ENCODE results near the gene PAIP2B. TPM values are rescaled to one million over a fixed set of nuclear protein-coding genes. Genes with fewer than 3 reads are reported as not detected.
"Not testable (repeated sequence)": the region's sequence is repeated elsewhere in the genome, so short reads cannot be mapped to it uniquely, and the experiment has no call there.

PAIP2B gene
- total and polyA plus RNA-seq, 10 of the 15 experiments (the other 5 are each of a cell fraction or from before 2014, with no cell fraction given), result 0.06 to 0.79 (median 0.32) TPM

GRCh38 chr2:71233072-71233471 lies 6.2 kb upstream of the PAIP2B start:
- BruUV-seq (replicated peaks); H3K4me2 ChIP-seq (ENCODE audit: control insufficient read depth, insufficient read depth); POLR2A ChIA-PET; RAD21 ChIA-PET (ENCODE audit: unreplicated experiment); H3K27ac ChIP-seq (ENCODE audit: control insufficient read depth, insufficient read depth); H3K4me3 ChIP-seq; H4K20me1 ChIP-seq (ENCODE audit: control insufficient read depth, insufficient read depth); H3K79me2 ChIP-seq (ENCODE audit: control insufficient read depth, insufficient read depth, low read length); ATAC-seq; DNase-seq (ENCODE audit: low read depth, low spot score); H3K36me3 ChIP-seq (ENCODE audit: control insufficient read depth in 2 of 2, insufficient read depth in 2 of 2, low read length in 1 of 2); H3K4me1 ChIP-seq (ENCODE audit: control insufficient read depth, insufficient read depth, low read length); intact Hi-C loops (cut with micrococcal nuclease; ENCODE audit: unreplicated experiment); H3K27me3 ChIP-seq (replicated peaks in 1 of 2; ENCODE audit: control insufficient read depth in 2 of 2, insufficient read depth in 2 of 2, low read length in 1 of 2); H3K9ac ChIP-seq (ENCODE audit: control insufficient read depth, insufficient read depth, low read length); SMC1A ChIA-PET (ENCODE audit: uncharacterized antibody, unreplicated experiment); H3K9me3 ChIP-seq (replicated peaks; ENCODE audit: control insufficient read depth, insufficient read depth, low read length); FAIRE-seq; H2AFZ ChIP-seq (ENCODE audit: control insufficient read depth, low read depth, low read length); CTCF ChIA-PET; in situ Hi-C loops (cut with MboI): not testable (repeated sequence)
- 41% methylated on average over 7 of the region's 7 CpGs for WGBS (ENCODE audit: insufficient coverage, insufficient replicate concordance, low lambda C conversion rate, missing lambda C conversion rate)

- H3K27ac ChIP-seq (ENCODE audit: control insufficient read depth, insufficient read depth), result no peak overlapping the region
- H2AFZ ChIP-seq (ENCODE audit: control insufficient read depth, low read depth, low read length), result peak overlapping the region; percentile 84
- in situ Hi-C loops (cut with MboI) (no loop called here), intact Hi-C loops (cut with micrococcal nuclease; ENCODE audit: unreplicated experiment) (loop anchor here (5.0 kb wide), 1 partner anchor 51 kb away; no protein-coding TSS in a partner anchor)
- ATAC-seq (peak; percentile 25), DNase-seq (ENCODE audit: low read depth, low spot score) (no peak), FAIRE-seq (no peak)
- no peaks in the 10 kb centered on the region for H3K36me3 ChIP-seq (ENCODE audit: control insufficient read depth in 2 of 2, insufficient read depth in 2 of 2, low read length in 1 of 2)
- 4% methylated on average over 50 of the region's 52 CpGs for WGBS (ENCODE audit: insufficient coverage, insufficient replicate concordance, low lambda C conversion rate, missing lambda C conversion rate)
- no peaks in the 10 kb centered on the region for H4K20me1 ChIP-seq (ENCODE audit: control insufficient read depth, insufficient read depth)
- ChIA-PET RAD21 (ENCODE audit: unreplicated experiment) (interaction anchor here (1.0 kb wide), 1 partner anchor 105 kb away, joined by 5 read pairs; the partner anchor contains the start of gene ZNF638), SMC1A (ENCODE audit: uncharacterized antibody, unreplicated experiment) (interaction anchor here (1.4 kb wide), 1 partner anchor 126 kb away, joined by 3 read pairs; no protein-coding TSS in a partner anchor), POLR2A (interaction anchor here (0.6 kb wide), 1 partner anchor 395 kb away, joined by 3 read pairs; no protein-coding TSS in a partner anchor), CTCF (interaction anchor here (1.3 kb wide), 2 partner anchors 126 to 284 kb away, joined by 3 to 5 read pairs; no protein-coding TSS in a partner anchor)
- H3K4me3 ChIP-seq, result peak overlapping the region; percentile 71
- H3K4me1 ChIP-seq (ENCODE audit: control insufficient read depth, insufficient read depth, low read length), result no peaks in the 10 kb centered on the region; the same call in 1 of the 2 replicates
- no peaks in the 10 kb centered on the region for H3K79me2 ChIP-seq (ENCODE audit: control insufficient read depth, insufficient read depth, low read length)
- no peaks in the 10 kb centered on the region for H3K27me3 ChIP-seq (replicated peaks in 1 of 2; ENCODE audit: control insufficient read depth in 2 of 2, insufficient read depth in 2 of 2, low read length in 1 of 2)
- peak overlapping the region; percentile 70 for H3K4me2 ChIP-seq (ENCODE audit: control insufficient read depth, insufficient read depth)
- peak overlapping the region; percentile 45 for H3K9ac ChIP-seq (ENCODE audit: control insufficient read depth, insufficient read depth, low read length)
- no TSS peak for BruUV-seq (replicated peaks)
- H3K9me3 ChIP-seq (replicated peaks; ENCODE audit: control insufficient read depth, insufficient read depth, low read length), result no peaks in the 10 kb centered on the region
- TF ChIP-seq IKZF1 (conservative IDR thresholded peaks at IDR 0.05) (peak; percentile 69), BRCA1 (IDR thresholded peaks at IDR 0.05; ENCODE audit: low read depth, low read length) (no peak), SMARCA5 (IDR thresholded peaks at IDR 0.05) (0 out of 2 replicates have a peak, but pooled peaks have one; percentile 39), JUNB (IDR thresholded peaks at IDR 0.05) (no peak), SIX5 (IDR thresholded peaks at IDR 0.05; ENCODE audit: low read depth, low read length, severe bottlenecking) (no peak), KAT2A (conservative IDR thresholded peaks at IDR 0.05; ENCODE audit: control insufficient read depth, low read depth, low read length) (no peak), E4F1 (IDR thresholded peaks at IDR 0.05; ENCODE audit: borderline replicate concordance, partially characterized antibody) (no peak), CTCF (IDR thresholded peaks at IDR 0.05 in 2 of 3, conservative IDR thresholded peaks at IDR 0.05 in 1 of 3; ENCODE audit: control insufficient read depth in 2 of 3, extremely low read depth in 1 of 3, insufficient read depth in 1 of 3, low read depth in 3 of 3, low read length in 3 of 3) (peak in 2 of 3 experiments; percentile 3 to 23; a peak in 1 of 6 replicates), EZH2 (IDR thresholded peaks at IDR 0.05; ENCODE audit: borderline replicate concordance, control insufficient read depth, low read depth, low read length) (0 out of 2 replicates have a peak, but pooled peaks have one; percentile 44), TCF12 (IDR thresholded peaks at IDR 0.05; ENCODE audit: low read depth, low read length) (no peak), CREB1 (IDR thresholded peaks at IDR 0.05; ENCODE audit: low read depth) (no peak)
These were observed 573 bp downstream of the PAIP2B start for GRCh38 chr2:71226096-71226964.
